GM12878 (cell line): ENCODE measurements around the gene ADK. TPM values are rescaled to one million over a fixed set of nuclear protein-coding genes. Genes with fewer than 3 reads are reported as not detected.

Source experiments
- ATAC-seq: fragments of 200-7000 bp; cut with Tn5 transposase; 3 replicates; pipeline ENCODE4 v1.9.1; 2020; ENCODE audit warnings: mild to moderate bottlenecking, moderate library complexity
- BruUV-seq: library from RNA; stranded (reverse); fragments of 400-500 nt; replicated peaks from 2 replicates; lab custom pipeline; 2021; lab: Mats Ljungman, UMichigan
- CTCF ChIA-PET: fragments of 300-600 bp; sonication (Branson Sonifier 250); formaldehyde crosslinking; extraction: SDS; loops from one replicate; lab custom pipeline; 2021; ENCODE audit warnings: inconsistent platforms; lab: Yijun Ruan, JAX
- POLR2A ChIA-PET: fragments of 350-600 bp; formaldehyde crosslinking; extraction: SDS; loops from one replicate; lab custom pipeline; 2021; ENCODE audit warnings: inconsistent platforms; lab: Charles Lee
- RAD21 ChIA-PET: fragments of 300-600 bp; sonication (Branson Sonifier 250); formaldehyde crosslinking; loops from one replicate; lab custom pipeline; 2023; ENCODE audit warnings: antibody characterized with exemption; ENCODE audit not compliant: unreplicated experiment; lab: Charles Lee
- SMC1A ChIA-PET: fragments of 300-600 bp; sonication (Branson Sonifier 250); formaldehyde crosslinking; loops from one replicate; lab custom pipeline; 2023; ENCODE audit not compliant: unreplicated experiment, uncharacterized antibody; lab: Charles Lee
- DNase-seq: peaks from one replicate; pipeline ENCODE4 v3.0.0-alpha.2; 2011; ENCODE audit warnings: low read depth, low spot score
- FAIRE-seq: peaks from 3 replicates; lab custom pipeline; 2011; peaks lifted over from hg19 to GRCh38; lab: Jason Lieb, UNC
- H2AFZ ChIP-seq: 2 replicates; pipeline ENCODE4 v1.6.0; 2011; ENCODE audit warnings: low read depth, low read length, control low read depth; ENCODE audit not compliant: control insufficient read depth
- H3K27ac ChIP-seq: 2 replicates; pipeline ENCODE4 v1.5.1; 2011; ENCODE audit warnings: control low read depth; ENCODE audit not compliant: control insufficient read depth, insufficient read depth
- H3K27me3 ChIP-seq, 2 experiments: replicated peaks in 1 of 2; 2 replicates each; pipeline versions ENCODE4 v1.6.0 to v1.6.1; 2011; ENCODE audit warnings: low read length in 1 of 2; ENCODE audit not compliant: control insufficient read depth in 2 of 2, insufficient read depth in 2 of 2
- H3K36me3 ChIP-seq, 2 experiments: 2 replicates each; pipeline ENCODE4 v1.5.1; 2011; ENCODE audit warnings: low read length in 1 of 2; ENCODE audit not compliant: control insufficient read depth in 2 of 2, insufficient read depth in 2 of 2
- H3K4me1 ChIP-seq: 2 replicates; pipeline ENCODE4 v1.6.1; 2011; ENCODE audit warnings: mild to moderate bottlenecking, low read length, moderate library complexity, mixed read lengths; ENCODE audit not compliant: control insufficient read depth, insufficient read depth
- H3K4me2 ChIP-seq: 2 replicates; pipeline ENCODE4 v1.6.0; 2011; ENCODE audit warnings: control low read depth; ENCODE audit not compliant: control insufficient read depth, insufficient read depth
- H3K4me3 ChIP-seq: fragments of 200-600 bp; sonication (generic); 2 replicates; pipeline ENCODE4 v1.5.1; 2016
- H3K79me2 ChIP-seq: 2 replicates; pipeline ENCODE4 v1.6.0; 2011; ENCODE audit warnings: low read length; ENCODE audit not compliant: control insufficient read depth, insufficient read depth
- H3K9ac ChIP-seq: 2 replicates; pipeline ENCODE4 v1.8.0; 2011; ENCODE audit warnings: low read length, control low read depth, mixed read lengths; ENCODE audit not compliant: control insufficient read depth, insufficient read depth
- H3K9me3 ChIP-seq: replicated peaks from 3 replicates; pipeline ENCODE4 v1.5.1; 2011; ENCODE audit warnings: mild to moderate bottlenecking, low read length; ENCODE audit not compliant: control insufficient read depth, insufficient read depth
- H4K20me1 ChIP-seq: 2 replicates; pipeline ENCODE4 v1.6.0; 2011; ENCODE audit not compliant: control insufficient read depth, insufficient read depth
- BHLHE40 ChIP-seq, 2 experiments: fragments of 450-650 bp in 1 of 2; IDR thresholded peaks; 2 replicates each; pipeline ENCODE4 v1.6.1; 2011 to 2017; ENCODE audit warnings: low read depth in 2 of 2, borderline replicate concordance in 1 of 2, improper control_type of control experiment in 1 of 2, low read length in 1 of 2, mild to moderate bottlenecking in 1 of 2
- CBFB ChIP-seq: IDR thresholded peaks from 2 replicates; pipeline ENCODE4 v1.6.1; 2016; ENCODE audit warnings: antibody characterized with exemption, low read depth
- CEBPB ChIP-seq, 2 experiments: fragments of 150-350 bp in 1 of 2; IDR thresholded peaks; 2 replicates each; pipeline ENCODE4 v1.6.1; 2012 to 2014; ENCODE audit warnings: low read depth in 2 of 2, low read length in 2 of 2, borderline replicate concordance in 1 of 2, inconsistent platforms in 1 of 2
- DPF2 ChIP-seq: fragments of 450-650 bp; IDR thresholded peaks from 2 replicates; pipeline ENCODE4 v1.6.1; 2017; ENCODE audit warnings: mild to moderate bottlenecking
- HDAC2 ChIP-seq: fragments of 200-600 bp; sonication (generic); IDR thresholded peaks from 2 replicates; pipeline ENCODE4 v1.6.1; 2017
- IKZF1 ChIP-seq: fragments of 450-650 bp; conservative IDR thresholded peaks from 2 replicates; pipeline ENCODE4 v1.6.1; 2017; ENCODE audit warnings: antibody characterized with exemption, mild to moderate bottlenecking
- PML ChIP-seq: IDR thresholded peaks from 2 replicates; pipeline ENCODE4 v1.6.1; 2012; ENCODE audit warnings: low read length, inconsistent platforms
- RCOR1 ChIP-seq: conservative IDR thresholded peaks from 2 replicates; pipeline ENCODE4 v1.6.1; 2012; ENCODE audit warnings: low read depth, low read length, improper control_type of control experiment
- RFX5 ChIP-seq: IDR thresholded peaks from 2 replicates; pipeline ENCODE4 v1.6.1; 2011; ENCODE audit warnings: low read depth, low read length, improper control_type of control experiment
- SIX5 ChIP-seq: IDR thresholded peaks from 2 replicates; pipeline ENCODE4 v1.6.1; 2011; ENCODE audit warnings: mild to moderate bottlenecking, low read depth, low read length, moderate library complexity; ENCODE audit not compliant: severe bottlenecking
- SMAD5 ChIP-seq: IDR thresholded peaks from 2 replicates; pipeline ENCODE4 v1.6.1; 2016; ENCODE audit warnings: antibody characterized with exemption, low read depth
- SUZ12 ChIP-seq: fragments of 200-600 bp; sonication (generic); IDR thresholded peaks from one replicate; pipeline ENCODE4 v1.6.1; 2018; ENCODE audit warnings: antibody characterized with exemption, mild to moderate bottlenecking; ENCODE audit not compliant: unreplicated experiment
- YY1 ChIP-seq: IDR thresholded peaks from 2 replicates; pipeline ENCODE4 v1.6.1; 2011; ENCODE audit warnings: low read depth, mild to moderate bottlenecking, low read length
- ZNF24 ChIP-seq: fragments of 450-650 bp; IDR thresholded peaks from 2 replicates; pipeline ENCODE4 v1.6.1; 2017; ENCODE audit warnings: antibody characterized with exemption, mild to moderate bottlenecking
- WGBS: methylation state at CpG from one replicate; pipeline ENCODE4 v1.1.6; 2016; ENCODE audit warnings: low lambda C conversion rate; ENCODE audit not compliant: insufficient replicate concordance, insufficient coverage; ENCODE audit errors: missing lambda C conversion rate; 5-methylcytosine and 5-hydroxymethylcytosine counted together
- in situ Hi-C: fragments of 300-500 bp; cut with MboI; formaldehyde crosslinking; loops from 9 replicates; pipeline ENCODE4 v1.14.3; 2018; ENCODE audit warnings: mixed read lengths
- intact Hi-C: fragments of 100-400 bp; cut with micrococcal nuclease; formaldehyde crosslinking; loops from one replicate; pipeline ENCODE4 v1.14.2; 2022; ENCODE audit not compliant: unreplicated experiment
- polyA plus RNA-seq, 11 experiments: library from polyadenylated mRNA; depleted of rRNA in 4 of 11; unstranded in 6 of 11; stranded (reverse) in 5 of 11; fragments of >200 nt; fragmentation: Nextera tagmentation in 4 of 11; fragmentation: Illumina TruSeq in 1 of 11; extraction: Ambion mirVana in 4 of 11; extraction: Trizol in 1 of 11; gene quantifications; 1 replicate in 1 of 11; 2 replicates in 10 of 11; pipeline versions ENCODE4 v1.2.1 to v1.2.3, GENCODE V29; 2011 to 2016; ENCODE audit warnings: inconsistent platforms in 2 of 11, missing spikeins in 2 of 11, low read depth in 1 of 11
- total RNA-seq, 4 experiments: library from RNA; depleted of rRNA in 3 of 4; stranded (reverse); fragments of >200 nt in 3 of 4; fragmentation: Illumina TruSeq in 1 of 4; extraction: Trizol in 1 of 4; gene quantifications; 2 replicates each; pipeline versions ENCODE4 v1.2.1 to v1.2.3, GENCODE V29; 2013 to 2021
- TF ChIP-seq, protein P1 (sequence below): fragments of 450-650 bp; IDR thresholded peaks from 2 replicates; pipeline ENCODE4 v1.6.1; 2017; ENCODE audit warnings: mild to moderate bottlenecking, moderate library complexity
- TF ChIP-seq, protein P2 (sequence below): fragments of 450-650 bp; IDR thresholded peaks from 2 replicates; pipeline ENCODE4 v1.6.1; 2018; ENCODE audit warnings: mild to moderate bottlenecking, low read depth, moderate library complexity; ENCODE audit not compliant: partially characterized antibody

Gene ADK
- total and polyA plus RNA-seq, 10 of the 15 experiments (the other 5 are each of a cell fraction or from before 2014, with no cell fraction given): 42.0 to 151 (median 81.6) TPM

DNA sequence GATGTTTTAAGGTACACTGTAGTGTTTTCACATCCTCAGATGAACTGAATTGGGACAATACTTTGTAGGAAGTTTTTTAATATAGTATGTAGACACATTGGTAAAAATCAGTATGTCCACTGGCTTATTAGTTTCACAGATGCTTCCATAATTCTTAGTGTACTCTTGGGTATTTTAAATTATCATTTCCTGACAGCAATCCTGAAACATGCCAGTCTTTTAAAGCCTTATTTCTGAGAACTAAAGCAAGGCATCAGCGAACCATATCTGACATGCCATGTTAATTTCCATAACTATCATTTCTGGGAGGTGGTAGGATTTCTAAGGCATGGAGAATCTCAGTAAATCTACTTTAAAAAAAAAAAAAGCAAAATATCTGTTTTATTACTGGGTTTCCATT lies 266.4 kb downstream of the ADK start:
- DNase-seq: no peak
- Histone ChIP-seq H3K36me3 (no peaks in the 10 kb centered on the region), H3K4me1 (no peaks in the 10 kb centered on the region), H3K4me2 (no peak overlapping the region), H4K20me1 (no peaks in the 10 kb centered on the region), H3K9ac (no peak overlapping the region), H3K79me2 (no peaks in the 10 kb centered on the region), H3K4me3 (no peak overlapping the region), H3K9me3 (no peaks in the 10 kb centered on the region), H3K27me3 (no peaks in the 10 kb centered on the region), H2AFZ (no peak overlapping the region), H3K27ac (no peak overlapping the region)
- in situ Hi-C loops: no loop called here
- intact Hi-C loops: no loop called here
- ChIA-PET CTCF (interaction anchor here (0.6 to 5.0 kb wide), 5 partner anchors 13 to 820 kb away, joined by 3 to 47 read pairs (median 15); no protein-coding TSS in a partner anchor), SMC1A (interaction anchor here (3.4 to 4.8 kb wide), 2 partner anchors 321 to 603 kb away, joined by 25 to 31 read pairs; no protein-coding TSS in a partner anchor), RAD21 (interaction anchor here (4.8 kb wide), 1 partner anchor 322 kb away, joined by 34 read pairs; no protein-coding TSS in a partner anchor), POLR2A (interaction anchor here (1.1 kb wide), 1 partner anchor 12 kb away, joined by 3 read pairs; no protein-coding TSS in a partner anchor)
- ATAC-seq: no peak
- FAIRE-seq: no peak
- 95% methylated on average over 1 of the region's 1 CpG for WGBS
- no TSS peak for BruUV-seq
- TF ChIP-seq YY1 (no peak), PML (no peak), IKZF1 (no peak), RFX5 (no peak), RCOR1 (no peak), SIX5 (no peak), ZNF24 (no peak), SMAD5 (no peak), BHLHE40 (IDR thresholded peaks at IDR 0.05; ENCODE audit: borderline replicate concordance in 1 of 2, low read depth in 2 of 2, low read length in 1 of 2) (no peak), DPF2 (no peak), CBFB (no peak), CEBPB (IDR thresholded peaks at IDR 0.05; ENCODE audit: borderline replicate concordance in 1 of 2, low read depth in 2 of 2, low read length in 2 of 2) (no peak), SUZ12 (no peak), HDAC2 (no peak)
- TF ChIP-seq, protein P1, sequence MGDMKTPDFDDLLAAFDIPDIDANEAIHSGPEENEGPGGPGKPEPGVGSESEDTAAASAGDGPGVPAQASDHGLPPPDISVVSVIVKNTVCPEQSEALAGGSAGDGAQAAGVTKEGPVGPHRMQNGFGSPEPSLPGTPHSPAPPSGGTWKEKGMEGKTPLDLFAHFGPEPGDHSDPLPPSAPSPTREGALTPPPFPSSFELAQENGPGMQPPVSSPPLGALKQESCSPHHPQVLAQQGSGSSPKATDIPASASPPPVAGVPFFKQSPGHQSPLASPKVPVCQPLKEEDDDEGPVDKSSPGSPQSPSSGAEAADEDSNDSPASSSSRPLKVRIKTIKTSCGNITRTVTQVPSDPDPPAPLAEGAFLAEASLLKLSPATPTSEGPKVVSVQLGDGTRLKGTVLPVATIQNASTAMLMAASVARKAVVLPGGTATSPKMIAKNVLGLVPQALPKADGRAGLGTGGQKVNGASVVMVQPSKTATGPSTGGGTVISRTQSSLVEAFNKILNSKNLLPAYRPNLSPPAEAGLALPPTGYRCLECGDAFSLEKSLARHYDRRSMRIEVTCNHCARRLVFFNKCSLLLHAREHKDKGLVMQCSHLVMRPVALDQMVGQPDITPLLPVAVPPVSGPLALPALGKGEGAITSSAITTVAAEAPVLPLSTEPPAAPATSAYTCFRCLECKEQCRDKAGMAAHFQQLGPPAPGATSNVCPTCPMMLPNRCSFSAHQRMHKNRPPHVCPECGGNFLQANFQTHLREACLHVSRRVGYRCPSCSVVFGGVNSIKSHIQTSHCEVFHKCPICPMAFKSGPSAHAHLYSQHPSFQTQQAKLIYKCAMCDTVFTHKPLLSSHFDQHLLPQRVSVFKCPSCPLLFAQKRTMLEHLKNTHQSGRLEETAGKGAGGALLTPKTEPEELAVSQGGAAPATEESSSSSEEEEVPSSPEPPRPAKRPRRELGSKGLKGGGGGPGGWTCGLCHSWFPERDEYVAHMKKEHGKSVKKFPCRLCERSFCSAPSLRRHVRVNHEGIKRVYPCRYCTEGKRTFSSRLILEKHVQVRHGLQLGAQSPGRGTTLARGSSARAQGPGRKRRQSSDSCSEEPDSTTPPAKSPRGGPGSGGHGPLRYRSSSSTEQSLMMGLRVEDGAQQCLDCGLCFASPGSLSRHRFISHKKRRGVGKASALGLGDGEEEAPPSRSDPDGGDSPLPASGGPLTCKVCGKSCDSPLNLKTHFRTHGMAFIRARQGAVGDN: no peak
- TF ChIP-seq, protein P2, sequence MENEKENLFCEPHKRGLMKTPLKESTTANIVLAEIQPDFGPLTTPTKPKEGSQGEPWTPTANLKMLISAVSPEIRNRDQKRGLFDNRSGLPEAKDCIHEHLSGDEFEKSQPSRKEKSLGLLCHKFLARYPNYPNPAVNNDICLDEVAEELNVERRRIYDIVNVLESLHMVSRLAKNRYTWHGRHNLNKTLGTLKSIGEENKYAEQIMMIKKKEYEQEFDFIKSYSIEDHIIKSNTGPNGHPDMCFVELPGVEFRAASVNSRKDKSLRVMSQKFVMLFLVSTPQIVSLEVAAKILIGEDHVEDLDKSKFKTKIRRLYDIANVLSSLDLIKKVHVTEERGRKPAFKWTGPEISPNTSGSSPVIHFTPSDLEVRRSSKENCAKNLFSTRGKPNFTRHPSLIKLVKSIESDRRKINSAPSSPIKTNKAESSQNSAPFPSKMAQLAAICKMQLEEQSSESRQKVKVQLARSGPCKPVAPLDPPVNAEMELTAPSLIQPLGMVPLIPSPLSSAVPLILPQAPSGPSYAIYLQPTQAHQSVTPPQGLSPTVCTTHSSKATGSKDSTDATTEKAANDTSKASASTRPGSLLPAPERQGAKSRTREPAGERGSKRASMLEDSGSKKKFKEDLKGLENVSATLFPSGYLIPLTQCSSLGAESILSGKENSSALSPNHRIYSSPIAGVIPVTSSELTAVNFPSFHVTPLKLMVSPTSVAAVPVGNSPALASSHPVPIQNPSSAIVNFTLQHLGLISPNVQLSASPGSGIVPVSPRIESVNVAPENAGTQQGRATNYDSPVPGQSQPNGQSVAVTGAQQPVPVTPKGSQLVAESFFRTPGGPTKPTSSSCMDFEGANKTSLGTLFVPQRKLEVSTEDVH: no peak
